Measurements from ENCODE around the gene MGARP.

GRCh38 chr4:139253046-139253445 lies 27.0 kb downstream of the MGARP start:
- no peak for TF ChIP-seq BHLHE40 (IDR thresholded peaks at IDR 0.05; ENCODE audit: borderline replicate concordance)
- no peak for TF ChIP-seq NFRKB (IDR thresholded peaks at IDR 0.05)
- TF ChIP-seq FOXK2 (IDR thresholded peaks at IDR 0.05), result no peak
- no peak for TF ChIP-seq FOXA1 (IDR thresholded peaks at IDR 0.05)
- TF ChIP-seq FOXM1 (IDR thresholded peaks at IDR 0.05; ENCODE audit: borderline replicate concordance), result no peak

Measured in HEK293T (cell line).